HG02885 (cell line): ENCODE data around the gene CAPN13.

ENCODE experiments used
- ATAC-seq: cut with Tn5 transposase; IDR thresholded peaks from one replicate; pipeline ENCODE4 v1.9.1; 2021; ENCODE audit warnings: mild to moderate bottlenecking; ENCODE audit not compliant: unreplicated experiment, poor library complexity

The CAPN13 gene

GRCh38 chr2:30688956-30689401 lies 118.3 kb downstream of the CAPN13 start:
- ATAC-seq, result no peak

DNA sequence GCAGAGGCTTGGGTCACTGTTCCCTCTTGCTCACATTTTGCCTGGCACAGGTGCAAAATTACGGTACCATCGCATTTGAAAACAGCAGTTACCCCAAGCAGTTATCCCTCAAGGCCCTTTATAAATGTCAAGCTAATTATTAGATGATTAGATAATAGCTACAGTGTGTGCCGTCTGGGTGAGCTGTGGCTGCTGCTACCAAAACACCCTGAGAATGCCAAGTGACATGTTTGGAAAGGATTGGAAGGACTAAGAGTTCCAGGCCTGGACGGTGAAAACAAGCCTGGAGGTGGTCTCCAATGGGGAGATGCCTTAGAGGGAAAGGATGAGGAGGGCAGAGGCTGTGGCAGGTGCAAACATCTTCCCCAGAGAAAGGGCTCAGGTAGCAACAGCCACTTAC lies 120.6 kb downstream of the CAPN13 start:
- ATAC-seq, result no peak

- no peak for ATAC-seq
These were observed 121.2 kb downstream of the CAPN13 start for GRCh38 chr2:30686000-30686399.

DNA sequence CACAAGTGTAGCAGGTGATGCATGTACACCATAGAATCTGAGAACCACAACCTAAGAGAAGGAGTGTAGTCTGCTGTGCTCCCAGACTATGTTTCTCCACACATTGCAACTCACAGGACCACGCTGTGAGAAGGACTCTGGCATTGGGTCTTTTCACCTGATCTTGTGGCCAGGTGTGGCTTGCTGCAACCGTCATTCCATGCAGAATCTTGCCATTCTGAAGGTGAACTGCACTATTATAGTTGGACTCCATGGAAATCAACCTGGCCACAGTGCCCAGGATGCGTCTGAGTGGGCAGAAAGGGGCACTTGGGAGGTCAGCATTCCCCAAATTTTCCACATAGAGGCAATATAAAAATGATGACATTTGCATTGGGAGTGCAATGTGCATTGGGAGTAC lies 122.2 kb downstream of the CAPN13 start:
- no peak for ATAC-seq

DNA sequence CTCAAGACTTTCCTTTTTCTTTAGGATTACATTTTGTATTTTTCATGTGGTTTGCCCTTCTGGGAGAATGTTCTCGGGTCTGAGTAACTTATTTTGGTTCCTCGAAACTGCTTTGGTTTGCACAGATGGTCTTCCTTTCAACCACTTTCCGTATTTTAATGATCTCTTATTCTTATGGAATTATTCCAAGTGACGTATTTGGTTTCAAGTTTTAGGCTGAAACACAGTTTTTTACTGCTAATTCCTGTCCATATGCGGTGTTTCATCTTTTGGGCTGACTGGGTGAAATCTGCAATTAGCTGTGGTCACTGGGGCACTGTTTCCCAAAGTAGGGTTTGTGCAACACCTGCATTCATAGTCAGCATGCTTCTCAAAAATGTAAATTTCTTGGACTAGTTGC lies 122.7 kb downstream of the CAPN13 start:
- no peak for ATAC-seq

- no peak for ATAC-seq
These were observed 123.2 kb downstream of the CAPN13 start for GRCh38 chr2:30684026-30684425.

DNA sequence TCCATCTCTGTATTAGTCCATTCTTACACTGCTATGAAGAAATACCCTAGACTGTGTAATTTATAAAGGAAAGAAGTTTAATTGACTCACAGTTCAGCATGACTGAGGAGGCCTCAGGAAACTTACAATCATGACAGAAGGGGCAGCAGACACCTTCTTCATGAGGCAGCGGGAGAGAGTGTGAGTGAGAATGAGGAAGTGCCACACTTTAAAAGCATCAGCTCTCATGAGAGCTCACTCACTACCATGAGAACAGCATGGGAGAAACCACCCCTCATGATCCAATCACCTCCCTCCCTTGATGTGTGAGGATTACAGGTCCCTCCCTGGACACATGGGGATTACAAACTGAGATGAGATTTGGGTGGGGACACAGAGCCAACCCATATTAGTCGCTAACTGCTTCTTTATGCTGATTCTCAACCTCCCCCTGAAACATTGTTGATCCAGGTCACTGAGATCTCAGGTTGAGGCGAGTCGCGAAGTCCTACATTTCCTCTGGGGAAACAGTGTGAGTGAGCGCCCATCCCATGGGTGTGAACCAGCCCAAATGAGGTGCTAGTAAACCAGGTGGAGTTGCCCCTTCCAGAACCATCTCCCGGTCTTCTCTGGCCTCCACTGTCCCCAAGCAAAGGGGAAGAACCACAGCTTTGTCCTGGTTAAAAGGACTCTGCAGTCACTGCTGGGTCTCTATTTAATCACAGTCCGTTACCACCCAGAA lies 123.8 kb downstream of the CAPN13 start:
- ATAC-seq, result no peak

DNA sequence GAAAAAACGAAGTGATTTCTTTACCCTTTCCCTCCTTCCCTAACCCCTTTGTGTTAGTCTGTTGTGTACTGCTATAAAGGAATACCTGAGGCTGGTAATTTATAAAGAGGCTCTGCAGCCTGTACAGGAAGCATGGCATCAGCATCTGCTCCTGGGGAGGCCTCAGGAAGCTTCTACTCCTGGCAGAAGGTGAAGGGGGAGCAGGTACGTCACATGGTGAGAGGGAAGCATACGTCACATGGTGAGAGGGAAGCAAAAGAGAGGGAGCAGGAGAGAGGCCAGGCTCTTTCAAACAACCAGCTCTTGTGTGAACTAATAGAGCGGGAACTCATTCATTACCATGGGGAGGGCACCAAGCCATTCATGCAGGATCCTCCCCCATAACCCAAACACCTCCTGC lies 126.2 kb downstream of the CAPN13 start:
- ATAC-seq, result no peak

DNA sequence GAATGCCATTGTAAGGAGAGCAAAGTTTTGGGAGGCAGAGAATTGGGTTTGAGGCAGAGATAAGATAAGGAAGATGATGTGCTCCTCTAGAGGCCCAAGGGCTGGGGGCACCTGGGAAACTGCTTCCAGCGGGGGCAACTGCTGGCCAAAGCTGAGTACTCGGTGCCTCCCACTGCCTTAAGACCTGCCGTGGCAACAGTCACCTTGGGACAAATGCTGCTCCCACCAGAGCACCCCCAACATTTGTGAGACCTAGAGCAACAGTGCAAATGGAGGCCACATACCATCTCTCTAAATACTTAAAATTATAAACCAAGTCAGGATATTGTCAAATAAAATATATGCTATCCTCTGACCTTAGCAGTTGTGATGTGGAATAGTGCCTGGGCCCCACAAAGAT lies 127.1 kb downstream of the CAPN13 start:
- ATAC-seq, result no peak

DNA sequence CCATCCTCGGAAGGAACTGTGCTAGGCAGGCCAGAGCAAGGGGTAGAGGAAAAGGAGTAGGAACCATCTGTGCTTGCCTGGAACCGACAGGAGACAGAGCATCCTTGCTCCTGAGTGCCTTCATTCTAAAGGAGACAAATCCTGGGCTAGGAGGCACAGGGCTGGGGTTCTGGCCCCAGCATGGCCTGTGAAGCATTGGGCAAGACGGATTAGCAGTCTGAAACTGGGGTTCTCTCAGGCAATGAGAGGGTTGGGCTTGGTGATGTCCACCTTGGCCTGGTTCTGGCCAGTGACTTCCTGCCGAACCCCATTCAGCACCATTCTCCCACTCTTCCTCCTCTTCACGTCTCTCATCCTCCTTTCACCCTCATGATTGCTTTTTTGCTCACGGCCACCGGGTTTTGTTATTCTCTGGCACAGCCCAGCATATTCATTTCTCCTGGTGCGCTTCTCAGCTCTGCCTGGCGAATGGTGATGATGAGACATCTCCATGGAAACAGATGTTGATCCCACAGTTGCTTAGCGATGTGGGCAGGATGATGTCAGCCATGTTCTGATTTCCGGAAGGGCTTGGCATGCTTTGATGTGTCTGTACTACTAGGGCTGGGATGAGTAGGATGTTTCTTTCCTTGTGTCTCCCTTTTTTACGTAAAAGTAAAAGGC lies 127.7 kb downstream of the CAPN13 start:
- ATAC-seq, result no peak

DNA sequence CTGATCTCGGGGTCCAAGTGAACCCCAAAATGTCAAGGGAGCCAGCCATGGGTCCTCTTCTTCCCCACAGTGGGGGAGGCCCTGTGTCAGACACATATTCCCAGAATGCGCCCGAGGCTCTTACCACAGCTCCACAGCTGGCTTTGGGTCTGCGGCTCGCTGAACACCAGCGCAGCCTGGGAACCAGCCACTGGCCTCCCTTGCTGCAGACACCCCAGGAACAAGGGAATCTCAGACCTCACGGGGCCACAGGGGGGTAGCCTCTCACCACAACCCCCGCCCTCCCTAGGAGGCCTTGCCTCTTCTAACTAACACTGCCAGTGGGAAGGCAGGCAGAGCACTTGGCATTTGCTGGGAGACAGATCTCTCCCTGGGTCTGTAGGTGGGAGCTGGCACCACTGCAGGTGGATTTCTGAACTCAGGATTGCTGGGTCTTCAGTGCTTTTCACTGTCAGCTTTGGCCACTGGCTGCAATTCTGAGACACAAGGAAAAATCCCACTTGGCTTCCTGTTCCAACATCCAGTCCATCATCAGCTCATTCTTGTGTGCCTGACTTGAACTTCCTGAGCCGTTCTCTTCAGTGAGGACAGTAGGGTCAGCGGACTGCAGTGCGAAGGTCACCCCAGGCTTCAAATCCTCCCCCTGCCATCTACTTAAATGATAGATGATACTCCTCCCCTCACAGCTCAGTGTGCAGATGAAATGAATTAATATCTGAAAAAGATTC lies 128.7 kb downstream of the CAPN13 start:
- no peak for ATAC-seq

- ATAC-seq, result no peak
These were observed 129.3 kb downstream of the CAPN13 start for GRCh38 chr2:30677861-30678385.

DNA sequence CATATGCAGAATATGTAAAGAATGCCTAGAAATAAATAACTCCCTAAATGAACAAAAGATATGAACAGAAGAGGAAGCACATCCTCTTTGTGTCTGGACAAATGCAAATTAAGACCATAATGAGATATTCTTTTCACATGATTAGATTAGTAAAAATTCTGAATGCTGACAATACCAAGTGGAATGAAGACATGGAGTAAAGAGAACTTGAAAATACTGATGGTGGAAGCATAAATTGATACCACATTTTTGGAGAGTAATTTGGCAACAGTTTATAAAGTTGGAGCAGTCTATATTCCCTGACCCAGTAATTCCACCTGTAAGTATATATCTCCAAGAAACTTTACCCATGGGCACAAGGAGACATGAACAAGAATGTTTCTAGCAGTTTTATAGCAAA lies 130.0 kb downstream of the CAPN13 start:
- no peak for ATAC-seq

GRCh38 chr2:30675758-30676157 lies 131.5 kb downstream of the CAPN13 start:
- no peak for ATAC-seq

GRCh38 chr2:30673127-30673526 lies 134.1 kb downstream of the CAPN13 start:
- ATAC-seq, result no peak
